Endothelial cell of umbilical vein (primary cell): Measurements from ENCODE around the gene TUBGCP4. TPM values are rescaled to one million over a fixed set of nuclear protein-coding genes. Genes with fewer than 3 reads are reported as not detected.

ENCODE experiments used
- BruUV-seq: library from RNA; stranded (reverse); fragments of 400-500 nt; replicated peaks from 2 replicates; lab custom pipeline; 2021; lab: Mats Ljungman, UMichigan
- CTCF ChIA-PET: fragments of 300-600, 350-600 bp; sonication (Branson Sonifier 250); formaldehyde crosslinking; loops from one replicate; lab custom pipeline; 2021; ENCODE audit warnings: antibody characterized with exemption, inconsistent platforms; lab: Charles Lee
- POLR2A ChIA-PET: fragments of 300-600, 350-600 bp; sonication (Branson Sonifier 250); formaldehyde crosslinking; loops from one replicate; lab custom pipeline; 2021; ENCODE audit warnings: antibody characterized with exemption, inconsistent platforms; lab: Charles Lee
- DNase-seq: peaks from one replicate; pipeline ENCODE4 v3.0.0-alpha.2; 2011; ENCODE audit warnings: low read depth, low spot score
- FAIRE-seq: peaks from 2 replicates; lab custom pipeline; 2011; peaks lifted over from hg19 to GRCh38; lab: Jason Lieb, UNC
- H2AFZ ChIP-seq: 2 replicates; pipeline ENCODE4 v1.6.0; 2012; ENCODE audit warnings: low read depth, low read length, control low read depth, inconsistent platforms
- H3K27ac ChIP-seq: 2 replicates; pipeline ENCODE4 v1.5.1; 2011; ENCODE audit warnings: low read depth, mild to moderate bottlenecking, control low read depth, low read length, moderate library complexity; ENCODE audit not compliant: insufficient read depth
- H3K27me3 ChIP-seq, 2 experiments: 2 replicates each; pipeline versions ENCODE4 v1.6.0 to v1.6.1; 2011; ENCODE audit warnings: low read length in 2 of 2, mixed read lengths in 1 of 2; ENCODE audit not compliant: control insufficient read depth in 2 of 2, insufficient read depth in 2 of 2
- H3K36me3 ChIP-seq, 2 experiments: 2 replicates in 1 of 2; 3 replicates in 1 of 2; pipeline ENCODE4 v1.5.1; 2011; ENCODE audit warnings: low read length in 2 of 2, mild to moderate bottlenecking in 1 of 2, moderate library complexity in 1 of 2; ENCODE audit not compliant: control insufficient read depth in 2 of 2, insufficient read depth in 2 of 2; ENCODE audit errors: extremely low read depth in 1 of 2
- H3K4me1 ChIP-seq: 3 replicates; pipeline ENCODE4 v1.5.1; 2011; ENCODE audit warnings: mild to moderate bottlenecking, low read length; ENCODE audit not compliant: control insufficient read depth, insufficient read depth; ENCODE audit errors: extremely low read depth
- H3K4me2 ChIP-seq: 2 replicates; pipeline ENCODE4 v1.6.1; 2011; ENCODE audit warnings: low read length, control low read depth, mixed read lengths; ENCODE audit not compliant: insufficient read depth
- H3K4me3 ChIP-seq, 3 experiments: fragments of 200-600 bp in 1 of 3; sonication (generic), shearing (Covaris generic) in 1 of 3; replicated peaks in 1 of 3; 2 replicates each; pipeline ENCODE4 v1.5.1; 2011 to 2016; ENCODE audit warnings: control low read depth in 3 of 3, low read length in 3 of 3, mild to moderate bottlenecking in 2 of 3, inconsistent platforms in 1 of 3, low read depth in 1 of 3, moderate library complexity in 1 of 3; ENCODE audit not compliant: insufficient read depth in 1 of 3
- H3K79me2 ChIP-seq: 2 replicates; pipeline ENCODE4 v1.6.0; 2012; ENCODE audit warnings: low read length, inconsistent platforms; ENCODE audit not compliant: control insufficient read depth, insufficient read depth
- H3K9ac ChIP-seq: replicated peaks from 2 replicates; pipeline ENCODE3; 2011; ENCODE audit warnings: low read length, control low read depth; ENCODE audit not compliant: insufficient read depth; ENCODE audit errors: extremely low read depth
- H3K9me1 ChIP-seq: replicated peaks from 3 replicates; pipeline ENCODE4 v1.6.0; 2011; ENCODE audit warnings: mild to moderate bottlenecking, low read length; ENCODE audit not compliant: control insufficient read depth, insufficient read depth; ENCODE audit errors: extremely low read depth
- H3K9me3 ChIP-seq: replicated peaks from 2 replicates; pipeline ENCODE4 v1.5.1; 2012; ENCODE audit warnings: low read length, inconsistent platforms; ENCODE audit not compliant: control insufficient read depth, insufficient read depth
- H4K20me1 ChIP-seq: replicated peaks from 2 replicates; pipeline ENCODE3; 2011; ENCODE audit warnings: mild to moderate bottlenecking, low read length; ENCODE audit not compliant: control insufficient read depth, insufficient read depth; ENCODE audit errors: extremely low read depth
- CTCF ChIP-seq, 2 donors: IDR thresholded peaks; 1 replicate in 1 of 2; 2 replicates in 1 of 2; pipeline ENCODE4 v1.5.1; 2011; ENCODE audit warnings: low read length in 2 of 2, mild to moderate bottlenecking in 2 of 2, moderate library complexity in 2 of 2, control low read depth in 1 of 2, inconsistent platforms in 1 of 2, low read depth in 1 of 2; ENCODE audit not compliant: insufficient read depth in 1 of 2; ENCODE audit errors: extremely low read depth in 1 of 2
- EZH2 ChIP-seq: IDR thresholded peaks from 2 replicates; pipeline ENCODE4 v1.6.1; 2012; ENCODE audit warnings: borderline replicate concordance, low read depth, mild to moderate bottlenecking, moderate library complexity, low read length, inconsistent platforms; ENCODE audit not compliant: severe bottlenecking
- FOS ChIP-seq: IDR thresholded peaks from 2 replicates; pipeline ENCODE4 v1.6.1; 2011; ENCODE audit warnings: mild to moderate bottlenecking, low read length, moderate library complexity, borderline replicate concordance; ENCODE audit not compliant: insufficient read depth
- GATA2 ChIP-seq: IDR thresholded peaks from 2 replicates; pipeline ENCODE4 v1.7.0; 2011; ENCODE audit warnings: low read depth, mild to moderate bottlenecking, moderate library complexity, mixed read lengths, low read length; ENCODE audit not compliant: insufficient read length, insufficient read depth
- JUN ChIP-seq: IDR thresholded peaks from 2 replicates; pipeline ENCODE4 v1.6.1; 2011; ENCODE audit warnings: borderline replicate concordance, low read depth; ENCODE audit not compliant: insufficient read length, insufficient read depth
- MAX ChIP-seq: IDR thresholded peaks from 2 replicates; pipeline ENCODE4 v1.6.1; 2011; ENCODE audit not compliant: insufficient read depth, insufficient read length
- MYC ChIP-seq: IDR thresholded peaks from one replicate; pipeline ENCODE4 v1.6.1; 2011; ENCODE audit warnings: mild to moderate bottlenecking, low read depth, low read length
- POLR2A ChIP-seq: IDR thresholded peaks from 2 replicates; pipeline ENCODE4 v1.6.1; 2012; ENCODE audit warnings: low read depth, mild to moderate bottlenecking, control low read depth, low read length
- POLR2AphosphoS5 ChIP-seq: IDR thresholded peaks from 2 replicates; pipeline ENCODE4 v1.6.1; 2012; ENCODE audit warnings: low read depth, mild to moderate bottlenecking, control low read depth, low read length, moderate library complexity; ENCODE audit not compliant: insufficient read depth
- dilution Hi-C: fragments of 300-500 bp; cut with MboI; formaldehyde crosslinking; loops from one replicate; pipeline ENCODE4 v1.15.0; 2019; ENCODE audit warnings: low sequenced_read_pairs; ENCODE audit not compliant: extremely low pct_ligation_motif_present
- intact Hi-C: fragments of 100-400 bp; cut with micrococcal nuclease; formaldehyde crosslinking; loops from one replicate; pipeline ENCODE4 v1.10.0; 2022
- polyA plus RNA-seq, 4 experiments: library from polyadenylated mRNA; depleted of rRNA in 3 of 4; stranded (reverse) in 3 of 4; unstranded in 1 of 4; fragments of >200 nt; gene quantifications; 2 replicates each; pipeline versions ENCODE4 v1.2.1 to v1.2.3, GENCODE V29; 2011 to 2012; ENCODE audit warnings: missing spikeins in 1 of 4
- total RNA-seq: library from RNA; stranded (reverse); gene quantifications from 2 replicates; pipeline ENCODE4 v1.2.3, GENCODE V29; 2021

The TUBGCP4 gene
- total and polyA plus RNA-seq, 2 donors (not counting 3 experiments of a cell fraction or from before 2014, with no cell fraction given) = 6.5 to 19.4 TPM

GRCh38 chr15:43402255-43402654 is 31.4 kb downstream of the TUBGCP4 start:
- ChIA-PET CTCF (interaction anchor here (0.9 kb wide), 1 partner anchor 26 kb away, joined by 4 read pairs; no protein-coding TSS in a partner anchor), POLR2A (no interaction called here)
- DNase-seq = no peak
- Histone ChIP-seq H3K9me3 (no peaks in the 10 kb centered on the region), H3K27ac (no peak overlapping the region), H4K20me1 (no peaks in the 10 kb centered on the region), H3K4me3 (no peak overlapping the region), H3K27me3 (no peaks in the 10 kb centered on the region), H3K4me2 (no peak overlapping the region), H2AFZ (no peak overlapping the region), H3K9me1 (no peaks in the 10 kb centered on the region), H3K9ac (no peak overlapping the region), H3K79me2 (no peaks in the 10 kb centered on the region), H3K36me3 (peaks cover 16 to 20% of the 10 kb centered on the region in 2 experiments), H3K4me1 (no peaks in the 10 kb centered on the region)
- intact Hi-C loops = no loop called here
- dilution Hi-C loops = no loop called here
- BruUV-seq = no TSS peak
- FAIRE-seq = no peak
- no peak for TF ChIP-seq MYC

GRCh38 chr15:43403616-43404015 is 32.7 kb downstream of the TUBGCP4 start:
- H3K4me2 ChIP-seq = no peak overlapping the region
- peaks cover 26 to 27% of the 10 kb centered on the region in 2 experiments for H3K36me3 ChIP-seq
- H3K9ac ChIP-seq = no peak overlapping the region
- no peaks in the 10 kb centered on the region for H4K20me1 ChIP-seq
- intact Hi-C loops (no loop called here), dilution Hi-C loops (no loop called here)
- FAIRE-seq (no peak), DNase-seq (no peak)
- BruUV-seq = no TSS peak
- no peaks in the 10 kb centered on the region for H3K9me1 ChIP-seq
- H3K4me1 ChIP-seq = no peaks in the 10 kb centered on the region
- no peaks in the 10 kb centered on the region for H3K79me2 ChIP-seq
- no peak overlapping the region for H3K27ac ChIP-seq
- no peaks in the 10 kb centered on the region for H3K9me3 ChIP-seq
- no peaks in the 10 kb centered on the region for H3K27me3 ChIP-seq
- CTCF ChIA-PET = interaction anchor here (0.6 kb wide), 1 partner anchor 700 kb away, joined by 3 read pairs; no protein-coding TSS in a partner anchor
- H3K4me3 ChIP-seq = no peak overlapping the region
- TF ChIP-seq JUN (no peak), POLR2A (no peak), MYC (no peak), EZH2 (no peak), POLR2AphosphoS5 (no peak), MAX (no peak), CTCF (IDR thresholded peaks at IDR 0.05; ENCODE audit: extremely low read depth in 1 of 2, insufficient read depth in 1 of 2, low read depth in 1 of 2, low read length in 2 of 2) (no peak), FOS (no peak), GATA2 (no peak)
- POLR2A ChIA-PET = no interaction called here
- H2AFZ ChIP-seq = no peak overlapping the region
